GM12878 (cell line): ENCODE measurements around the gene XPO6. TPM values are rescaled to one million over a fixed set of nuclear protein-coding genes. Genes with fewer than 3 reads are reported as not detected.

Source experiments
- ATAC-seq: fragments of 200-7000 bp; cut with Tn5 transposase; 3 replicates; pipeline ENCODE4 v1.9.1; 2020; ENCODE audit warnings: mild to moderate bottlenecking, moderate library complexity
- BruUV-seq: library from RNA; stranded (reverse); fragments of 400-500 nt; replicated peaks from 2 replicates; lab custom pipeline; 2021; lab: Mats Ljungman, UMichigan
- CTCF ChIA-PET: fragments of 300-600 bp; sonication (Branson Sonifier 250); formaldehyde crosslinking; extraction: SDS; loops from one replicate; lab custom pipeline; 2021; ENCODE audit warnings: inconsistent platforms; lab: Yijun Ruan, JAX
- POLR2A ChIA-PET: fragments of 350-600 bp; formaldehyde crosslinking; extraction: SDS; loops from one replicate; lab custom pipeline; 2021; ENCODE audit warnings: inconsistent platforms; lab: Charles Lee
- RAD21 ChIA-PET: fragments of 300-600 bp; sonication (Branson Sonifier 250); formaldehyde crosslinking; loops from one replicate; lab custom pipeline; 2023; ENCODE audit warnings: antibody characterized with exemption; ENCODE audit not compliant: unreplicated experiment; lab: Charles Lee
- SMC1A ChIA-PET: fragments of 300-600 bp; sonication (Branson Sonifier 250); formaldehyde crosslinking; loops from one replicate; lab custom pipeline; 2023; ENCODE audit not compliant: unreplicated experiment, uncharacterized antibody; lab: Charles Lee
- DNase-seq: peaks from one replicate; pipeline ENCODE4 v3.0.0-alpha.2; 2011; ENCODE audit warnings: low read depth, low spot score
- FAIRE-seq: peaks from 3 replicates; lab custom pipeline; 2011; peaks lifted over from hg19 to GRCh38; lab: Jason Lieb, UNC
- H2AFZ ChIP-seq: 2 replicates; pipeline ENCODE4 v1.6.0; 2011; ENCODE audit warnings: low read depth, low read length, control low read depth; ENCODE audit not compliant: control insufficient read depth
- H3K27ac ChIP-seq: 2 replicates; pipeline ENCODE4 v1.5.1; 2011; ENCODE audit warnings: control low read depth; ENCODE audit not compliant: control insufficient read depth, insufficient read depth
- H3K27me3 ChIP-seq, 2 experiments: replicated peaks in 1 of 2; 2 replicates each; pipeline versions ENCODE4 v1.6.0 to v1.6.1; 2011; ENCODE audit warnings: low read length in 1 of 2; ENCODE audit not compliant: control insufficient read depth in 2 of 2, insufficient read depth in 2 of 2
- H3K36me3 ChIP-seq, 2 experiments: 2 replicates each; pipeline ENCODE4 v1.5.1; 2011; ENCODE audit warnings: low read length in 1 of 2; ENCODE audit not compliant: control insufficient read depth in 2 of 2, insufficient read depth in 2 of 2
- H3K4me1 ChIP-seq: 2 replicates; pipeline ENCODE4 v1.6.1; 2011; ENCODE audit warnings: mild to moderate bottlenecking, low read length, moderate library complexity, mixed read lengths; ENCODE audit not compliant: control insufficient read depth, insufficient read depth
- H3K4me2 ChIP-seq: 2 replicates; pipeline ENCODE4 v1.6.0; 2011; ENCODE audit warnings: control low read depth; ENCODE audit not compliant: control insufficient read depth, insufficient read depth
- H3K4me3 ChIP-seq: fragments of 200-600 bp; sonication (generic); 2 replicates; pipeline ENCODE4 v1.5.1; 2016
- H3K79me2 ChIP-seq: 2 replicates; pipeline ENCODE4 v1.6.0; 2011; ENCODE audit warnings: low read length; ENCODE audit not compliant: control insufficient read depth, insufficient read depth
- H3K9ac ChIP-seq: 2 replicates; pipeline ENCODE4 v1.8.0; 2011; ENCODE audit warnings: low read length, control low read depth, mixed read lengths; ENCODE audit not compliant: control insufficient read depth, insufficient read depth
- H3K9me3 ChIP-seq: replicated peaks from 3 replicates; pipeline ENCODE4 v1.5.1; 2011; ENCODE audit warnings: mild to moderate bottlenecking, low read length; ENCODE audit not compliant: control insufficient read depth, insufficient read depth
- H4K20me1 ChIP-seq: 2 replicates; pipeline ENCODE4 v1.6.0; 2011; ENCODE audit not compliant: control insufficient read depth, insufficient read depth
- BACH1 ChIP-seq: fragments of 450-650 bp; IDR thresholded peaks from 2 replicates; pipeline ENCODE4 v1.6.1; 2017; ENCODE audit warnings: mild to moderate bottlenecking, borderline replicate concordance
- BMI1 ChIP-seq: fragments of 450-650 bp; IDR thresholded peaks from 2 replicates; pipeline ENCODE4 v1.6.1; 2016; ENCODE audit warnings: mild to moderate bottlenecking, moderate library complexity, borderline replicate concordance
- CBFB ChIP-seq: IDR thresholded peaks from 2 replicates; pipeline ENCODE4 v1.6.1; 2016; ENCODE audit warnings: antibody characterized with exemption, low read depth
- CHD2 ChIP-seq: IDR thresholded peaks from 2 replicates; pipeline ENCODE4 v1.6.1; 2011; ENCODE audit warnings: low read depth, low read length, improper control_type of control experiment, borderline replicate concordance
- EP300 ChIP-seq, 2 experiments: fragments of 150-350 bp in 1 of 2; IDR thresholded peaks; 2 replicates each; pipeline ENCODE4 v1.6.1; 2011 to 2012; ENCODE audit warnings: low read depth in 2 of 2, low read length in 2 of 2, borderline replicate concordance in 1 of 2, improper control_type of control experiment in 1 of 2, inconsistent platforms in 1 of 2; ENCODE audit not compliant: control insufficient read depth in 1 of 2
- HDGF ChIP-seq: fragments of 450-650 bp; IDR thresholded peaks from 2 replicates; pipeline ENCODE4 v1.6.1; 2016; ENCODE audit warnings: antibody characterized with exemption
- JUNB ChIP-seq: IDR thresholded peaks from 2 replicates; pipeline ENCODE4 v1.6.1; 2016; ENCODE audit warnings: antibody characterized with exemption, mild to moderate bottlenecking
- NFYB ChIP-seq: IDR thresholded peaks from 2 replicates; pipeline ENCODE4 v1.6.1; 2011; ENCODE audit warnings: low read depth, mild to moderate bottlenecking, low read length, improper control_type of control experiment, moderate library complexity; ENCODE audit not compliant: insufficient read depth
- SP1 ChIP-seq: IDR thresholded peaks from one replicate; pipeline ENCODE4 v1.6.1; 2011; ENCODE audit warnings: low read depth, low read length
- SRF ChIP-seq, 2 experiments: IDR thresholded peaks; 2 replicates each; pipeline ENCODE4 v1.6.1; 2011; ENCODE audit warnings: low read depth in 2 of 2, low read length in 2 of 2, mild to moderate bottlenecking in 1 of 2, moderate library complexity in 1 of 2
- WGBS: methylation state at CpG from one replicate; pipeline ENCODE4 v1.1.6; 2016; ENCODE audit warnings: low lambda C conversion rate; ENCODE audit not compliant: insufficient replicate concordance, insufficient coverage; ENCODE audit errors: missing lambda C conversion rate; 5-methylcytosine and 5-hydroxymethylcytosine counted together
- in situ Hi-C: fragments of 300-500 bp; cut with MboI; formaldehyde crosslinking; loops from 9 replicates; pipeline ENCODE4 v1.14.3; 2018; ENCODE audit warnings: mixed read lengths
- intact Hi-C: fragments of 100-400 bp; cut with micrococcal nuclease; formaldehyde crosslinking; loops from one replicate; pipeline ENCODE4 v1.14.2; 2022; ENCODE audit not compliant: unreplicated experiment
- polyA plus RNA-seq, 11 experiments: library from polyadenylated mRNA; depleted of rRNA in 4 of 11; unstranded in 6 of 11; stranded (reverse) in 5 of 11; fragments of >200 nt; fragmentation: Nextera tagmentation in 4 of 11; fragmentation: Illumina TruSeq in 1 of 11; extraction: Ambion mirVana in 4 of 11; extraction: Trizol in 1 of 11; gene quantifications; 1 replicate in 1 of 11; 2 replicates in 10 of 11; pipeline versions ENCODE4 v1.2.1 to v1.2.3, GENCODE V29; 2011 to 2016; ENCODE audit warnings: inconsistent platforms in 2 of 11, missing spikeins in 2 of 11, low read depth in 1 of 11
- total RNA-seq, 4 experiments: library from RNA; depleted of rRNA in 3 of 4; stranded (reverse); fragments of >200 nt in 3 of 4; fragmentation: Illumina TruSeq in 1 of 4; extraction: Trizol in 1 of 4; gene quantifications; 2 replicates each; pipeline versions ENCODE4 v1.2.1 to v1.2.3, GENCODE V29; 2013 to 2021

XPO6 gene
- total and polyA plus RNA-seq, 10 of the 15 experiments (the other 5 are each of a cell fraction or from before 2014, with no cell fraction given) = 9.9 to 246 (median 110) TPM

DNA sequence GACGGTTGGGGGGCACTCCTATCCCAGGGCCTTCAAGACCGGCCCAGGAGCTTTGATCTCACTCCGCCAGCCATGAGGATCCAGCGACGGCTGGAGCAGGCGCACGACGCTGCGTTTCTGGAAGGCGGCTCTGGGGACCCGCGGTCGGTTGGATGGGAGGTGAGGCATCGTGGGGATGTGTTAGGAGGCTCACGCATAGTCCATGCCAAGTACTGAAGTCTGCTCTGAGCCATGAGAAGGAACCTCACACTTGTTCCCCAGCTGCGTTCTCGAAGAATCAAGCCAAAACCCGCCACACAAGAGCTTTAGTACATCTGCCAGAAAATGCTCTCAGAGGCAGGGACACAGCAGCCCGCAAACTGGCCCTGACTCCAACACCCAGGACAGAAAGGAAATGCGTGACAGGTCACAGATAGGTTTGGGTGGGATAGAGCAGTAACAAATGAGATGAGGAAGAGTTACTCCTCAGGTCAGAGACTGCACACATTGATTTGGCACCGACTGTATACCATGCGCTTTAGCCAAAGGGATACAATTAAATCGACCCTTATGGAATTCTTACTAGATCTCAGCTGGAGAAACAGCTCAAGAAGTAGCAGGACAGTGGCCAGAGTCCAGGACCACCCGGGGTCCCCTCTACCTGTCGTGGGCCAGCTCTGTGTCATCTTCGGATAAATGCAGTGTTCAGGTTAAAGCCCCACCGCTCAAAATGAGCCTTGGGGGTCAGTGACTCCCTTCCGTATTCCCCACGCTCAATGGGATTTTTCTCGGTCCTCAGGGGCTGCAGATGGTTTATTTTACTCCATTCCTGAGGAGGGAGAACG, 141.6 kb downstream of the XPO6 start:
- 55% methylated on average over 31 of the region's 31 CpGs for WGBS
- Histone ChIP-seq H3K27ac (no peak overlapping the region), H3K4me2 (no peak overlapping the region), H3K36me3 (no peaks in the 10 kb centered on the region), H3K27me3 (no peaks in the 10 kb centered on the region; a peak in 1 of 4 replicates), H3K79me2 (no peaks in the 10 kb centered on the region), H3K9me3 (no peaks in the 10 kb centered on the region), H3K4me1 (no peaks in the 10 kb centered on the region), H3K9ac (no peak overlapping the region), H2AFZ (no peak overlapping the region), H3K4me3 (no peak overlapping the region), H4K20me1 (no peaks in the 10 kb centered on the region)
- POLR2A ChIA-PET = no interaction called here
- DNase-seq (no peak), FAIRE-seq (no peak), ATAC-seq (no peak)
- intact Hi-C loops = loop anchor here (1.0 to 5.0 kb wide), 2 partner anchors 98 to 428 kb away; no protein-coding TSS in a partner anchor
- BruUV-seq = no TSS peak
- in situ Hi-C loops = loop anchor here (25.0 kb wide), 1 partner anchor 433 kb away; no protein-coding TSS in a partner anchor
- CTCF ChIA-PET = interaction anchor here (0.5 to 5.3 kb wide), 16 partner anchors 11 to 549 kb away, joined by 3 to 41 read pairs (median 6); no protein-coding TSS in a partner anchor
- SMC1A ChIA-PET = interaction anchor here (0.9 to 3.7 kb wide), 4 partner anchors 98 to 430 kb away, joined by 3 to 16 read pairs (median 12); no protein-coding TSS in a partner anchor
- RAD21 ChIA-PET = interaction anchor here (0.6 to 1.8 kb wide), 8 partner anchors 69 to 434 kb away, joined by 3 to 21 read pairs (median 4); no protein-coding TSS in a partner anchor
- TF ChIP-seq HDGF (no peak), NFYB (no peak), SP1 (no peak)

DNA sequence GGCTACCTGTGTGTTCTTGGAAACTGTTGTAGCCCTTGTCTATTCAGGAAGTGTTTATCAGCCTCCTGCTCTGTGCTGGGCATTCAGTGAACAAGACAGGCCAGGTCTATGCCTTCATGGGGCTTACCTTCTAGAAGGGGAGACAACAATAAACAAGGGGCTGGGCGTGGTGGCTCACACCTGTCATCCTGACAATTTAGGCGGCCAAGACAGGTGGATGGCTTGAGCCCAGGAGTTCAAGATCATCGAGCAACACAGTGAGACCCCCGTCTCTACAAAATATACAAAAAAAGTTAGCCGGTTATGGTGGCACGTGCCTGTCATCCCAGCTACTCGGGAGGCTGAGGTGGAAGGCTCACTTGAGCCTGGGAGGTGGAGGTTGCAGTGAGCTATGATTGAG, 142.8 kb downstream of the XPO6 start:
- ChIA-PET RAD21 (interaction anchor here (1.1 kb wide), 1 partner anchor 149 kb away, joined by 3 read pairs; no protein-coding TSS in a partner anchor), CTCF (interaction anchor here (0.9 to 5.3 kb wide), 4 partner anchors 97 to 429 kb away, joined by 3 to 41 read pairs (median 16); no protein-coding TSS in a partner anchor), POLR2A (no interaction called here), SMC1A (interaction anchor here (0.9 to 1.0 kb wide), 2 partner anchors 33 to 429 kb away, joined by 3 to 5 read pairs; no protein-coding TSS in a partner anchor)
- in situ Hi-C loops (loop anchor here (25.0 kb wide), 1 partner anchor 432 kb away; no protein-coding TSS in a partner anchor), intact Hi-C loops (no loop called here)
- Histone ChIP-seq H3K36me3 (no peaks in the 10 kb centered on the region), H3K4me2 (no peak overlapping the region), H3K27me3 (peaks cover 3% of the 10 kb centered on the region in 2 experiments; a peak in 3 of 4 replicates), H3K4me1 (no peaks in the 10 kb centered on the region), H3K4me3 (no peak overlapping the region), H3K79me2 (no peaks in the 10 kb centered on the region), H3K9ac (no peak overlapping the region), H3K27ac (no peak overlapping the region), H3K9me3 (no peaks in the 10 kb centered on the region), H4K20me1 (no peaks in the 10 kb centered on the region), H2AFZ (no peak overlapping the region)
- TF ChIP-seq EP300 (IDR thresholded peaks at IDR 0.05; ENCODE audit: borderline replicate concordance in 1 of 2, control insufficient read depth in 1 of 2, low read depth in 2 of 2, low read length in 2 of 2) (no peak), SRF (IDR thresholded peaks at IDR 0.05; ENCODE audit: low read depth in 2 of 2, low read length in 2 of 2) (no peak), BMI1 (no peak), CHD2 (no peak), BACH1 (no peak), JUNB (no peak), CBFB (no peak)
- ATAC-seq (no peak), FAIRE-seq (no peak), DNase-seq (no peak)
- 21% methylated on average over 7 of the region's 7 CpGs for WGBS
- no TSS peak for BruUV-seq
